GM21825 (cell line): ENCODE measurements around the gene KAT6B.

Source experiments
- ATAC-seq: cut with Tn5 transposase; IDR thresholded peaks from one replicate; pipeline ENCODE4 v1.9.1; 2021; ENCODE audit warnings: mild to moderate bottlenecking, moderate library complexity; ENCODE audit not compliant: unreplicated experiment

KAT6B gene

DNA sequence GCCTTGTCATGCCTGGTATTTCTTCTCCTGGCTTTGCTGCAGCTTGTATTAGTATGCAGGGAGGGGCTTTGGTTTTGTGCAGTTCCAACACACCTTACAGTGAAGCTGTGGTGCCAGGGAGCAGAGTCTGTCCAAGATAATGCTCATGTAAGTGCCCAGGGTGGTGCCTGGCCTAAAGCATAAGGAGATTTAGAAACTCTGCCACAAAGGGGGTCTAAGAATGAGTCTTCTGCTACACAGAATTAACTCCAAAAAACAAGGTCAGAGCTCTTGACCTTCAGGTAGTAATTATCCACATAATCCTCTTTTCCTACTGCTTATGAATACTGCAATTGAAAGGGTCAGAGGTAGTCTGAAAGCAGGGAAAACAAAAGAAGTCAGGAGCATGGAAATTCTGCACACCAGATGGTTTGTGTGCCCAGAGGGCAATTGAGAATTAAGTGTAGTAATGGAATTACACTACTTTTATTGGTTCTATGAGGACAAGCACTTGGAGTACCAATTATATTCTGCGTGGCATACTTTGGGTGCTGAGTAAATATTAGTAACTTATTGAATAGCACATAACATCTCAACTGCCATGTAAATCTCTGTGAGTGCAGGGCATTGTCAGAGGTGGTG, 121.5 kb downstream of the KAT6B start:
- ATAC-seq, result no peak

DNA sequence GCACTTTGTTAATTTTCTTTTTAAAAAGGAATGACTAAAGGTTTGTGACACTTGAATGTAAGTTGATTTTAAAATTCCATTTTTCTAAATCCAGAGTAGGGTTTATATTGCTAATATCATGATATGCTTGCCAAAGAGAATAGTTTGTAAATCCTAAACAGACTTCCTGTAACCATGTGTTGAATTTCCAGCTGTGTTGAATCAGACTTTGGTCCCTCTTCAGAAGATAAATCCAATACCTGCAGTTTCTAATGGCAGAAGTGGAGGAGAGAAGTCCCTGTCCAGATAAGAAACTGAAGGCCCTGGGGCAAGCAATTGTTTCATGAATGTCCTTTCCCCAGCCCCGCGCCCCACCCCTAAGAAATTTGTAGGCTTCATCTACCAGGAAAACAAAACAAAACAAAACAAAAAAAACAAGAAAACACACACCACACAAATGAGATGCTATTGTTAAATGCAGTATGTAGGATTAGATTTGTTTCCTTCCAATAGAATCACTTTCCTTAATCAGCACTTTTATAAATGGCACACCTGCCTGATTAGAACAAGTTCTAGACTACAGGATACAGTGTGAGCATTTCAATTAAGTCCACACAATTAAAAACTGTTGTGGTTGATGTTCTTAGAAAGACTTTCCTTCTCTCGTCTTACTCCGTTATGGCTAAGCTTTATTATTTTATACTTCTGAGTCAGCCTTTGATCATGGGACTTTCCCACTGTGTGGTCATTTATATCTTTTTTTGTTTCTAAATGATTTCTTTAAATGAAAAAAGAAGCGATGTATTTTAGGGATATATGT, 122.8 kb downstream of the KAT6B start:
- ATAC-seq, result no peak

GRCh38 chr10:74949843-74950765, 123.7 kb downstream of the KAT6B start:
- ATAC-seq, result no peak

DNA sequence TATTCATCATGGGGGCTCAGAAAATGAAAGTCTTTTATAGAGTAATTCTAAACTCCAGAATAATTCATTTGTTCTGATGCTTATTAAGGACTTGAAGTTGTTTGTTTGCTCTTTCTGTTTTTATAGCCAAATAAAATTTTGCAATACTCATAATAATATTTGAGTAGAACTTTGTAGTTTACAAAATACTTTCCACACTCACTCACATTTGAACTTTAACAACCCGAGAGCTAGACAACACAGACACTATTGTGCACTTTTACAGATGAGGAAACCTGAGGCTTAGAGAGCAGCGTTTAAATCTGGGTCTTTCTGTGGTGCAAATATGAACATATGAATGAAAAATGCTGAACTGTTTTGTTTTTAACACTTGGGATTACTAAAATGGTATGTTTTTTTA, 126.8 kb downstream of the KAT6B start:
- ATAC-seq, result no peak

DNA sequence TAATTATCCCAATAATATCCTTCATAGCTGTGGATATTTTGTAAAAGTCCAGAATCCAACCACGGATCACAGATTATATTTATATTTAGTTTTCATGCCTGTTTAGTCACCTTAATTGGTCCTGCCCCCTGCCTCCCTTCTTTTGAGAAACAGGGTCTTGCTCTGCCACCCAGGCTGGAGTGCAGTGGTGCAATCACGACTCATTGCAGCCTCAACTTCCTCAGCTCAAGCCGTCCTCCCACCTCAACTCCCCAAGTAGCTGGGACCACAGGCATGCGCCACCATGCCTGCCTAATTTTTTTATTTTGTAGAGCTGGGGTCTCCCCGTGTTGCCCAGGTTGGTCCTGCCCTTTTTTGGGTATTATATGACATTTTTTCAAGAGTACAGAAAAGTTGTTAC, 129.4 kb downstream of the KAT6B start:
- ATAC-seq, result no peak

GRCh38 chr10:74956555-74957111, 130.2 kb downstream of the KAT6B start:
- ATAC-seq, result no peak

- no peak for ATAC-seq
Measured at GRCh38 chr10:74957285-74957961, 131.0 kb downstream of the KAT6B start.

DNA sequence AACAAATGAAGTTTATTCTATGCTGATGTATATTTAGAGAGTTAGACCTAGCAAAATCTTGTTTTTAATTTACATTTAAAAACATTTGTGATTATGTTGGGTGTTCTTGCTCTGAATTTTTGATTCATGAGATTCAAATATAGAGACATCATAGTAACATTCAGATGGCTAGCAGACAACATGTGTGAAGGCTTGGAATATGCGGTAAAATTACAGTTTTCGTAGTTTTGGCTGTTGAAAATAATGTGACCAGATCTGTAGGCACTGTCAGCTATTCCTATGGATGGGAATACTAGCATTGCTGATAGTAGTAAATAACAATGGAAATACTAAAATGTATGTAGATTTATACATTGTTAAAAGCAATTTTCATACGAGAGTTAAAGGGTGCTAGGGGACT, 131.9 kb downstream of the KAT6B start:
- ATAC-seq, result no peak

- ATAC-seq, result no peak
Measured at GRCh38 chr10:74960670-74961069, 134.3 kb downstream of the KAT6B start.

GRCh38 chr10:74962517-74962916, 136.1 kb downstream of the KAT6B start:
- ATAC-seq, result no peak

DNA sequence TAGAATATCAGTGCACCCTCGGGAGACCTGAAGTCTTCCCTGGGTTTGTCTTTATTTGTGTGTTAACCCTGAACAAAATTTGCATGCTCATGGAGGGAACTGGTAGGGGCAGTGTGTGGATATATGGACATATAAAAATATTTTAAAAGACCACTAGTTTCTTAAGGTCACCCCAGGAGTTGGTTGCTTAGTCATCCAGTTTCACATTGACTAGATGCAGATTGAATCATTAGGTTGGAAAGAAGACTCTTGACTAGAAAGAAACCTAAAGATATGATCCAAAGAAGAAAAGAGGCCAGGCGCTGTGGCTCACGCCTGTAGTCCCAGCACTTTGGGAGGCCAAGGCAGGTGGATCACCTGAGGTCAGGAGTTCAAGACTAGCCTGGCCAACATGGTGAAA, 137.1 kb downstream of the KAT6B start:
- ATAC-seq, result peak; percentile 71

GRCh38 chr10:74967911-74968666, 141.7 kb downstream of the KAT6B start:
- no peak for ATAC-seq

DNA sequence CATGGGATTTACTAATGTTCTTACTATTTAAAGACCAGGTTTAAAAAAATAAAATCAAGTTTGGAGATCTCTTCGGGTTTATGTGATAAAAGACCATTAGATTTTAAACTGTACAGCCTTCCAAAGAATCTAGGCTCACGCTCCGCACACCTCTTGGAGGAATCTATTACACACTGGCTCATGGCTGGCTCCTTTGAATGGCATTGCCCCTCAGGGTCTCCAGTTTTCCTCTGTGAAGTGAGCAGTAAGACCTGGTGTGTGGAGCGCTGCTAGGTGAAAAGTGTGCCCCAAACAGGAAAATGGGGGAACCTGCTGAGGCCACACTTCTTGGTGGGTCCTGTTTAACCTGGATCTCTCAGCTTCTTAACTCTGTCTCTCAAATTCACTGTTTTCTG, 142.3 kb downstream of the KAT6B start:
- no peak for ATAC-seq

- ATAC-seq, result no peak
Measured at GRCh38 chr10:74969093-74969492, 142.7 kb downstream of the KAT6B start.

GRCh38 chr10:74969530-74969929, 143.1 kb downstream of the KAT6B start:
- no peak for ATAC-seq

DNA sequence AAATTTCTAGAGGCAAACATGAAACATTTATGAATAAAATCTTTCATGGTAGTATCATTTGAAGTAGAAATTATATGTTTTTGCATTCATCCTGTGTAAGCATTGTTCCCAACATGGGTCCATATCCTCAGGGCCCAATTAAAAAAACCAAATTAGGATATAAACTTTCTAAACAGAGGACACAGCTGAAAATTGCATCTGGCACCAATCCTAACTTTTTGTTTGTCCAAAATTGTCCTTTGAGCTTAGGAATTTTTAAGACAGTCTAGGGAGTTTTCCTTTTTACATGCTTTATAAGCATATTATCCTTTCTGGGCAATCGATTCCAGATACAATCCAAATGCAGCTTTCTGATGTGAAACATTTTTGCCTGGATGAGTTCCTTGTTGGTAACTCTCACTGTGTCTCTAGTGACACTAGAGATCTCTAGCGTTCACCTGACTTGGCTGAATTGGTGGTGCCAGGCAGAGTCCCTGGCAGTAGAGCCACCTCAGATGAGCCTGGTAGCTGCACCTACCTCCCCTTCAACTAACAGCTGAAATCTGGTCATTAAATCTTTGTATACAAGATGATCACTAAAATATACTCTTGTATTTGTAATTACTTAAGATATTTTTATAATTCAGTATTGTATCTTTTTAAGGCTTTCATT, 147.5 kb downstream of the KAT6B start:
- no peak for ATAC-seq

- ATAC-seq, result no peak
Measured at GRCh38 chr10:74975758-74976157, 149.4 kb downstream of the KAT6B start.

- ATAC-seq, result no peak
Measured at GRCh38 chr10:74976565-74976964, 150.2 kb downstream of the KAT6B start.

DNA sequence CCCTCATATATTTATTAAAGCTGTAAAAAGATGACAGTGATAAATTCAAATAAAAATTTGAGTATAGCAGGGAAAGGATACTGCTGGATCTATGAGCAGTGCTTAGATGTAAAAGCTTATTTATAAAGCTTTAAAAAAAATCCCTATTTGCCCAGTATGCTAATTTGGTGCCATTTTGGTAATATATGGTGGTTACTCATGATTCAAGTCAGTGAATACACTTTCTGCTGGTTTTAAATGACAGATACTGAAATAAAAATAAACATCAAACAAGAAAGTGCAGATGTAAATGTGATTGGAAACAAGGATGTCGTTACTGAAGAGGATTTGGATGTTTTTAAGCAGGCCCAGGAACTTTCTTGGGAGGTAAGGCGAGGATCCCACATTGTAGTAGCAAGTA, 150.7 kb downstream of the KAT6B start:
- ATAC-seq, result no peak
